Measurements from ENCODE around the gene ATXN7L2.

Gene ATXN7L2

DNA sequence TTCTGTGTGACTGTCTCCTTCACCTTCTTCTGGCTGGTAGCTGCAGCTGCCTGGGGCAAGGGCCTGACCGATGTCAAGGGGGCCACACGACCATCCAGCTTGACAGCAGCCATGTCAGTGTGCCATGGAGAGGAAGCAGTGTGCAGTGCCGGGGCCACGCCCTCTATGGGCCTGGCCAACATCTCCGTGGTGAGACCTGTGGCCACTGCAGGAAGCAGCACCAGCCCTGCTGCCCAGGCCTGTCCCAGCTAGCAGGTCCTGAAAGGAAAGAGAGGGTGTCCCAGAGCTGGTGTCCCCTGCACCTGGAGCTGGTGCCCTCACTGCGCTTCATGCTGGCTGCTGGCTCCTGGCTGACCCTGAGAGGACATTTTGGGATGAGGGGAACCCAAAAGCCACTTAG is 5.9 kb upstream of the ATXN7L2 start:
- DNase-seq, result peak; percentile 34 to 36

DNA sequence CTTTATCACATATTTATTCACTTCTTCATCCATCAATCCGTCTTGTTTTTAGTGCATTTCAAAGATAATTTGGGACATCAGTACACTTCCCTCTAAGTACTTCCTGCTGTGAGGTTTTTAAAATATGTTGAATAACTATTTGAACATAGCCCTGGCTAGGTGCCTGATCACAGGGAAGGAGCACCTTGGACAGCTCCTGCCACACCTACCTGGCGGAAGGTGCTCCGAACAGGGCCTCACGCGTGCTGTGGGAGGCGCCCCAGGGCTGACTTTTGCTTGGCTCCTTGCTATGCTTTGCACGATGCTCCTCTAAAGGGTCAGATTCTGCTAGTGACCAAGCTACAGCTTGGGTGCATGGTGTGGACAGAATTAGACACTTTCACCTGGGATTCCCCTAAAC is 4.9 kb upstream of the ATXN7L2 start:
- no peak for DNase-seq

DNA sequence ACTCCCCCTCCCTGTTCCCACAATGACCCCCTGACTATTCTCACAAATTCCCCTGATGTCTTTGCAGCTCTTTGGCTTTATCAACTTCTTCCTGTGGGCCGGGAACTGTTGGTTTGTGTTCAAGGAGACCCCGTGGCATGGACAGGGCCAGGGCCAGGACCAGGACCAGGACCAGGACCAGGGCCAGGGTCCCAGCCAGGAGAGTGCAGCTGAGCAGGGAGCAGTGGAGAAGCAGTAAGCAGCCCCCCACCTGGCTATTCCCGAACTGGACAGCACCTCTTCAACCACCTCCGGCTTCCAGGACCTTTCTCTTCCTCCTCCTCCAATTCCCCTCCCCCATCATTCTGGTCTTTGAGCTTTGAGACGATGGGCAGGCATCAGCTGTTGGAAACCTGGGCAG is 4.4 kb upstream of the ATXN7L2 start:
- no peak for DNase-seq

DNA sequence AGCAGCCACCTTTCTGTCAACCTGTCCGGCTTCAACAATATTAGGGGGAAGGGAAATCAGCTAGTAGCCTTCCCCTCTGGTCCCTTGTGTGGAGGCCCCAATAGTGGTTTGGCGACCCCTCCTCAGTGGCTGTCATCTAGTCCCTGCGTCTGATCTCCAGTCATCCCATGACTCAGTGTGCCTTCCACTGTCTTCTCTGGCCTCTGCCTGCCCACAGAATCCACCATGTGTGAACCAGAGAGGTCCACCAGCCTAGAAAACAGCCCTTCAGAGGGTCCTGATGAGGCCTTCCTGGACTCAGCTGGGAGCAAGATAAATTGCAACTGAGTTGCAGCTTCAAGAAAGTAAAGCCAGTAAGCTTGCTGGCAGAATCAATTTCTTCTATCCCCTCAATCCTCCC is 3.8 kb upstream of the ATXN7L2 start:
- no peak for DNase-seq

DNA sequence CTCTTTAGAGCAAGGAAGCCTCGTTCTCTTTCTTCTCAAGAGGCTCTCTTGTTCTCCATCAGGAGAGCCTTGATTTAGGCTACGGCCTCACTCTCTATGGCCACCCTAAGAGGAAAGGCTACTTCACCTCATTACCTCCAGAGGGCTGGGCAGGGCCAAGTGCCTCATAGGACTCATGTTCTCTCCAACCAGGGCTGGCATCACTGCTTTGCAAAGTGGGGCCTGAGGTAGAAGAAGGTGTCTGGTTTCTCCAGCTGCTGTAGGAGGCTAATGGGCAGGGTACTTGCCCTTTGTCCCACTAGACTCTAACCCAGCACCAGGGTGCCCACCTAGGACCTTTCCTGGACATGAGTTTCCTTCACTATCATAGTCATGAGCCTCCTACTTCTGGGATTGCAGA is 2.1 kb upstream of the ATXN7L2 start:
- no peak for DNase-seq

DNA sequence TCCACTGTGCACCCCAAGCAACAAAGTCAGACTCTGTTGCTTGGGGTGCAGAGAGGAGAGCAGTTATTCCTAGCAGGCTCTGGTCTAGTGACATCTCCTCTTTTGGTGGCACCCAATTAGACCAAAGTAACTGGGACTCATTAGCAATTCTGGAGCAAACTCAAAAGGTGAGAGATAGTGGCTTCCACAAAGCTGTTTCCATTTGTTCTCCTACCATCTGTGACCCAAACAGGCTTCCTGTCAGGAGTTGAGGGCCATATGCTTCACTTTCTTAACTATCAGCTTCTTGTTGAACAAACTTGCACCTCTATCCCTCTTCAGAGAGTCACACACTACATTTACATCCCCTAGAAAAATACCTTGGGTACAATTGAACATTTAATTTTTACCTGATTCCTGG is 1.5 kb upstream of the ATXN7L2 start:
- DNase-seq, result no peak

DNA sequence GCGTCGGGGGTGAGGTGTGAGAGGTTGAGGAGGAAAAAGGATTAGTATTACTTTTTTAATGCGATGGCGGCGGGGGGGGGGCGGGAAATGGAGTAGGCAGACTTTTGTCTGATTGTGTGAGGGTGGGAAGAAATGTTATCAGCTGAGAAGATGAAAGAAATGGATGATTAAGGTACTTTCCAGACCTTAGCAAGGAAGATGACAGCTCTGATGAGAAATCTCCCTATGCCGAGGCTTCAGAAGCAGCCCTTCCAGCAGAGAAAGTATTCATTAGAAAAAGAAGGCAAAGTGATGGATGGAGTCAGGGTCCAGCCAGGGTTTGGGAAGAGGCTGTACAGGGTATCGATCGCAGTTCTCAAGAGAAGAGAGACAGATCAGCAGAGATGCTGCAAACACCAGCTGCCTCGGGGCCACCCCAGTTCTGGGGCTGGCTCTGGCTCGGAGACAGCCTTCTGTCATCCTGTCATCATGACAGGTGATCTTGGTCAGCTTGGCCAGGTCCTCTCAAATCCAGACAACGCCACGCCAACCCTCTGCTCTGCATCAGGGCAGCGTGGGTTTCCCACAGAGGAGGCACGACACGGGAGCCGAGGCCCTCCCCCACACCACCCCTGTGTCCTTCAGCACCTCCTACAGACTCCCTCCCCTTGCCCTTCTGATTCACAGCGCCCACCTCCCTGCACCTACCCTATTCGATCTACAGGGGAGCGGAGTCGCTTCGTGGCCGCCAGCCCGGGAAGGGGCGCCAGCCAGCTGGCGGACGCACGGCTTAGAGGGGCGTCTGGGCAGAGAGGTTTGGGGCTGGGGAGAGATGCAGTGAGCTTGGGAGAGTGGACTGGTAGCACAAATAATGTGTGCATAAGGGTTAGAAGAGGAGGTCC is 674 bp upstream of the ATXN7L2 start:
- DNase-seq, result no peak

DNA sequence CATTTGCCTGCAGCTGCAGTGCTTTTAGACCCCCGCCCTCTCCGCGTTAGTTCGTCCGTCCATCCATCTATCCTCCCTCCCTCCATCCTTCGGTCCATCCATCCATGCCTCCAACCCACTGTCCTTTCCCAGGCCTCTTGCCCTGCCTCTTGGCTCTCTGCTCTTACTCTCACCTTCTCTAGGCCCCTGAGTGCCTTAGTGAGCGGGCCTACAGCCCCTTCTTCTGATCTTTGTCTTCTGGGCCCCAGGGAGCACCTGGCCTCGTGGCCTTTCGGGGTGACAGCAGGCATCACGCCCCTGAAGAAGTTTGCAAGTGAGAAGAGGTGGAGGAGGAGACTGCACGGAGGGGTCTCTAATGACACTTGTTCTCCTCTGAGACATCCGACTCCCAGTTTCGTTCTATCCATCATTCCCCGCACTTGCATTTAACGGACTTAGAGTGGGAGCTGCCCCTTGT is 842 bp downstream of the ATXN7L2 start:
- no peak for DNase-seq

DNA sequence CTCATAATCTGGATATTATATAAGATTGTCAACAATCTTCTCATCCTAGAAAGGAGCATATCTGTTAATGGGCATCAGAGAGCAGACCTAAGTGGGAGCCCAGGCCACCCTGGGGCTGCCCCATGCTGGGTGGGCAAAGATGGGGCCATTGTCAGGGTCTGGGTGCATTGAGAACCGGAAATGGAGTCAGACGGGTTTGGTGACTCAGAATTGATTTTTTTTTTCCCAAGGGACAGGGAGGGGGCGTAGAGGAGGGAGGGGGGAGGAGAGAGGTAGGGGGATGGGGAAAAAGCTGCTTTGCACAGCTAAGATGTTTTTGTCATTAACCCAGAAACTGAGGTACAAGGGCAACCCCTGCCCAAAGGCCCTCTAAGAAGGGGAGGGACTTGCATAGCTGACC is 1.3 kb downstream of the ATXN7L2 start:
- no peak for DNase-seq

DNA sequence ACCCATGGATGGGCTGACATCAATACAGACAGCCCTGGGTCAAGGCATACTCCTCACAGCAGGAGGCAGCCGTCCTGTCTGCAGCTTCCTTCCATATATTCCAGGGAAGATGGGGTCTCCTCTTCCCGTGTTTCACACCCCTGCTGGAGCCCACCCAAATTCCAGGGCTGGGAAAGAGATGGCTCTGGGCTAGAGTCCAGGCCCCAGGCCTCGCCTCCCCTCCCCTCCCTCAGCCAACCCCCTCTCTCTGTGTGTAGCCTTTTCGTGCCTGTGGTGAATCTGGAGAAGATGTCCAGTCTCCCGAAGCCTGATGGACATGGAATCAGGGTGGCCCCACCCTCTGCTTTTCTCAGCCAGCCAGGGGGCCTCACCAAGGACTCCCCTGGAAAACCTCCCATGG is 3.6 kb downstream of the ATXN7L2 start:
- DNase-seq, result no peak

DNA sequence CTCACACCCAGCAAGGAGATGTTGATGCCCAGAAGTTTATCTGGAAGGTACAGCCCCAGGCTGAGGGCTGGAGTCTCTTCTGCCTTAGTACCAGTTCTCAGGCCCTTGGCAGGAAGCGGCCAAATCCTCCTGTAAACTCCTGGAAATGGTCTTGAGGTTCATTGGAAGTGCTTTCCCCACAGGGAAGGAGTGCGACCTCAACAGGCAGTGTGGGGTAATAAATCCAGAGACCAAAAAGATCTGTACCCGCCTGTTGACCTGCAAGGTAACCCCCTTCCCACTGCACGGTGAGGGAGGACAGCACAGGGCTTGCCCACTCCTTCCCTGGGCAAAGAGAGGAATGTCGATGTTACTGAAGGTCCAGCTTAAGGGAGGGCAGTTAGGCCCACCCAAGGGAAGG is 4.5 kb downstream of the ATXN7L2 start:
- no peak for DNase-seq

DNA sequence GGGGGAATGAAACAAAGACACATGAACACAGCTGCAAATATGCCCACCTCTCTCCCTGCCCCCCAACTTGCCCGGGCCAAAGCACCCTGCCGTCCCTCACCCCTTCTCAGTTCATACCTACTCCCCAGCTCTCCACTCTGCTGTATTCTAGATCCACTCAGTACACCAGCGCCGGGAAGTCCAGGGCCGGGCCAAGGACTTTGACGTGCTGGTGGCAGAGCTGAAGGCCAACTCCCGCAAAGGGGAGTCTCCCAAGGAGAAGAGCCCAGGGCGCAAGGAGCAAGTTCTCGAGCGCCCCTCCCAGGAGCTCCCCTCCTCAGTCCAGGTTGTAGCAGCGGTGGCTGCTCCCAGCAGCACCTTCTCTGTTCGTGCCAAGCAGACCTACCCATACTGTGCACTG is 5.0 kb downstream of the ATXN7L2 start:
- DNase-seq, result no peak

DNA sequence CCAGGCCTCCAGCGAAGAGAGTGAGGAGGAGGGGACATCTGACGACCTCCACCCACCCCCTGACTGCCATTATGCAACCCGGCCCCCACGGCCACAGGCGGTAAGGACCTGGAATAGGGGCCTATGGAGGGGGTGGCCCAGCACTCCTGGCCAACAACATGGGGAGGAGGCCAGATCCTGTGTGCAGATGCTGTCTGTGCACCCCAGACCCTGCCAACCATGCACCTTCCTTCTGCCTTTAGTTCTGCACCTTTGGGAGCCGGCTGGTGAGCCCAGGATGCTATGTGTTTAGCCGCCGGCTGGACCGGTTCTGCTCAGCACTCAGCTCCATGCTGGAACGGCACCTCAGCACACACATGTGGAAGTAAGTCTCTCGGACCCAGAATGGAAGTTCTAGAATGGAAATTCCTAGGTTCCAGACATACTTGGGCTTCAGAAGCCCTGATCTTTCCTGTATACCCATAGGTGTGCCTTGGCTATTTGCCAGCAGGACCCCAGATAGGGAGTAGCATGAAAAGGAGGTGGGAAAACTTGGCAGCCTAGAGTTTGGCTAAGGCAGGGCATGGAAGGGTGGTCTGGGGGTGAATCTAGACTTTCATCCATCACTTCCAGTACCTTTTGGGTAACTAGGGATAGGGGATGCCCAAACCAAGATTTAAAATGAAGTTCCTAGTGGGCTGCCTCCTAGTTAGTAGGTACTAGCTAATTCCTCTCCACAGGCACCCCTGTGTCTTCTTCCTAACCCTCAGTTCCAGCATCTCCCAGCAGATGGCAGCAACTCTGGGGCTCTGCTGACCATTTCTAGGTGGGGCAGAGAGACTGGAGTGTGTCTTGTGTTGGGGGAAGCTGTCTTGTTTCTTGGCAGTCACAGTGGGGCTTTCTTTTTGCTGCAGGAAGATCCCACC is 6.6 kb downstream of the ATXN7L2 start:
- peak; percentile 45 to 50 for DNase-seq

DNA sequence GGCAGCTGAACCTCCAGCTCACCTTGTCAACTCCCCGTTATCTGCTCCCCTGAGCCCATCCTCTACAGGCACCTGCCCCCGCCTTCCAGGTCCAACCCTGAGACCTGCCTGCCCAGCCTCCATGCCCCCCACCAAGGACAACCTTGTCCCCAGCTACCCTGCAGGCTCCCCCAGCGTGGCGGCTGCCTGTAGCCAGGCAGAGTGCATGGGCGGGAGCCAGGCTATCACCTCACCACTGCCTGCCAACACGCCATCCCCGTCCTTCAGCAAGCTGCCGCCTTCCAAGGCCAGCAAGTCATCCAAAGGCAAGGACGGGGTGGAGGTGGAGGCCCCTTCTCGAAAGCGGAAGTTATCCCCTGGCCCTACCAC is 7.2 kb downstream of the ATXN7L2 start:
- no peak for DNase-seq

DNA sequence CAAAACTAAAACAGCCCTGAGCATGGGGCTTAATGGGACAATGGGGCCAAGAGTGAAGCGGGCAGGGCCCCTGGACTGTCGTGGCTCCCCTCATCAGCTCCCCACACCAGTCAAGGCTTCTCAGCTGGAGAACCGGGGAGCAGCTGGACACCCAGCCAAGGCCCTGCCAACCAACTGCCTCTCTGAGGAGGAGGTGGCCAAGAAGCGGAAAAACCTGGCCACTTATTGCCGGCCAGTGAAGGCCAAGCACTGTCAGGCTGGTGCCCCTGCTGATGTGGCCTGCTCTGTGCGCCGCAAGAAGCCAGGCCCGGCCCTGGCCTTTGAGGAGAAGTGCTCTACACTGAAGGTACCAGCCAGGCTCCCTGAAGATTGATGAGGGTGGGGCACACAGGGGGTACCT is 7.7 kb downstream of the ATXN7L2 start:
- DNase-seq, result no peak

DNA sequence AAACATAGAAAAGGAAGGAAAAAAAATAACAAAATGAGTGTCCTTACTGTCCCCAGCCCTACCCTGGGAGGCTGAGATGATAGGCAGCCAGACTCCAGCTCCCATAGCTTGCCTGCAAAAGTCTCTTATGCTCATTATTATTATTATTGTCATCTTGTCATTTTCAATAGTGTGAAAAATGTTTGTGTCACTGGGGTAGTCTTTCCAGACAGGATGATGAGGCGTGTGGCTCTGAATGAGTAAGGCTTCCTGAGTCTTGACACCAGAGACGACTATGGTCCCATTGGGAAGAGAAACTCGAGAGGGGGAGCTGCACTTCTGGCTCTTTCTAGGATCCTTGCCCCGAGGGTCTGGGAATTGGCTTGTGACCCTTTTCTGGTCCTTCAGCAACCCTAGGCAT is 9.1 kb downstream of the ATXN7L2 start:
- no peak for DNase-seq

DNA sequence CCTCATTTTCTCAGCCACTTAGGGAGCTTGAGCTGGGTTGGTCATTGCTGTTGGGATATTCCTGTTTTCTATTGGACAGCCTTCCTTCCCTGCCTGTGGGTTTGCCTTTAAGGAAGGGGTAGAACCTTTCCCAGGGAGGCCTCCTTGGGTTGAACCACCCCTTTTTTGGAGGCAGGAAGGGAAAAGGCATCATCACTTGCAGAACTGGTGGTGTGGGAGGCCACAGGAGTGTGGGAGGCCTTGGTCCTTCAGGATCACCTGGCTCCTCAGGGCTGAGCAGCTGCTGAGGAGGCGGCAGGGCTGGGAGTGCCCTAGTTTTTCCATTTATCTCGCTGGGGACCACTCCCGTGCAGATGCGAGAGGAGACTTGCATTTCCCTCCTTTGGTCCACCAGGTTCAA is 9.5 kb downstream of the ATXN7L2 start:
- DNase-seq, result no peak

DNA sequence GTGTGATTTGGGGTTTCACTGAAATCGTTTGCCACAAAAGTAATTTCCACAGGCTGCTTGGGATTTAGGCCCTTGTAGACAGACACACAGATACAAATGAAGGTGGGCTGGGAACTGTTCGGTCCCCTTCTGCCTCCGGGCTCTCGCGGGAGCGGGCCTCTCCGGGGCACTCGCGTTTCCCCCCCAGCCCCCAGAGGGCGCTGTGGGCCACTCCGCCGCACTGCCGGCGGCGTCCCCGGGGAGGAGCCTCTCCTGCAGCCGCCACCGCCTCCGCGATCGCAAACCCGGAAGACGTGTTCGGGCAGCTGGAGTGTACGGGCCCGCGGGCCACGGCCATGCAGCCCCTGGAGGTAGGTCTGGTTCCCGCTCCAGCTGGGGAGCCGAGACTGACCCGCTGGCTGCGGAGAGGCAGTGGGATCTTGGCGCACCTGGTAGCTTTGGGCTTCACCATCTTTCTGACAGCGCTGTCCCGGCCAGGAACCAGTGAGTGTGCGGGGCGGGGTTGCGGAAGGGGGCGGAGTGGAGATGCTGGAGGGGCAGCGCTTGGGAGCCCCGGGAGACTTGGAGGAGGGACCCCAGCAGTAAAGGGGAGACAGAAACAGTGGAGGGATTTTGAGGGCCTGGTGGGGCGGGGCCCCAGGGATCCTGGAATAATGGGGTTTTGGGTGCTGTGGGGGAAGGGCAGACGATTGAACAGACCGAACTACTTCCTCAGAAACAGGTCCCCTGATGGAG is 10.3 kb downstream of the ATXN7L2 start, which contains the start of gene CYB561D1:
CYB561D1 (plus strand) TSS at position 290 of the 735 bp plus-strand sequence; CDS start at position 336, 46 bp downstream.
- DNase-seq, result peak; percentile 71 to 77

DNA sequence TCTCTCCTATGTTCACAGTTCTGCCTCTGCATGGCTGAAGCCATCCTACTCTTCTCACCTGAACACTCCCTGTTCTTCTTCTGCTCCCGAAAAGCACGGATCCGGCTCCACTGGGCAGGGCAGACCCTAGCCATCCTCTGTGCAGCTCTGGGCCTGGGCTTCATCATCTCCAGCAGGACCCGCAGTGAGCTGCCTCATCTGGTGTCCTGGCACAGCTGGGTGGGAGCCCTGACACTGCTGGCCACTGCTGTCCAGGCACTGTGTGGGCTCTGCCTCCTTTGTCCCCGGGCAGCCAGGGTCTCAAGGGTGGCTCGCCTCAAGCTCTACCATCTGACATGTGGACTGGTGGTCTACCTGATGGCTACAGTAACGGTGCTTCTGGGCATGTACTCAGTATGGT is 12.0 kb downstream of the ATXN7L2 start:
- no peak for DNase-seq

DNA sequence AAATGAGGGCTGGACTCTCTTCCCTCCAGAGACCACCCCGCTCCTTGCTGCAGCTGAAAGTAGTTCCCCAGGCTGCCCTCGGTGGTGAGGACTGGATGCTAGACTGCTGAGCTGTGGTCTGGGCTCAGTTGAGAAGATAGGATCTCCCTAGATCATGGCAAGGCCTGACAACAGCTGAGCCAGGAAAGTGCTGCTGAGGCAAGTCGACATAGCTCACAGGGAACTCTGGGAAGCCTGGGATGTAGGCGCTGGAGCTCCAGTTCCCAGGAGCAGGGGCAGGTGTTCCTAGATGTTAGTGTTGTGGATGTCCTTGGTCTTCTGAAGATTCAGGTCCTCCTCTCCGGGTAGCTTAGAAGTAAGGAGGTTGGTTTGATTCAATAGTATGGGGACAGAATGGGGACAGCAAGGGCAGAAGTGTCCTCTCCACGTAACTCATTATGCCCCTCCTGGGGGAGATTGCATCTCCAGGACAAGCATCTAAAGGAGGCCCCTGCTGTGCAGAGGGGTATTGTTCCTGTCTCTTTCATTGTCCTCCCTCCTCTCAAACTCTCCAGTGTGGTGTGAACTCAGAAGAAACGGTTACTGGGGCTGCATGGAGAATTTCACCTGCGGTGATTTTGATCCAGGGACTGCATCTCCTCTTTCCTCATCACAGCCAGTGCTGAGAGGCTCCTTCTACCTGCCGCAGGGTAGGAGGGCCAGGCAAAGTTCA is 13.9 kb downstream of the ATXN7L2 start:
- no peak for DNase-seq

DNA sequence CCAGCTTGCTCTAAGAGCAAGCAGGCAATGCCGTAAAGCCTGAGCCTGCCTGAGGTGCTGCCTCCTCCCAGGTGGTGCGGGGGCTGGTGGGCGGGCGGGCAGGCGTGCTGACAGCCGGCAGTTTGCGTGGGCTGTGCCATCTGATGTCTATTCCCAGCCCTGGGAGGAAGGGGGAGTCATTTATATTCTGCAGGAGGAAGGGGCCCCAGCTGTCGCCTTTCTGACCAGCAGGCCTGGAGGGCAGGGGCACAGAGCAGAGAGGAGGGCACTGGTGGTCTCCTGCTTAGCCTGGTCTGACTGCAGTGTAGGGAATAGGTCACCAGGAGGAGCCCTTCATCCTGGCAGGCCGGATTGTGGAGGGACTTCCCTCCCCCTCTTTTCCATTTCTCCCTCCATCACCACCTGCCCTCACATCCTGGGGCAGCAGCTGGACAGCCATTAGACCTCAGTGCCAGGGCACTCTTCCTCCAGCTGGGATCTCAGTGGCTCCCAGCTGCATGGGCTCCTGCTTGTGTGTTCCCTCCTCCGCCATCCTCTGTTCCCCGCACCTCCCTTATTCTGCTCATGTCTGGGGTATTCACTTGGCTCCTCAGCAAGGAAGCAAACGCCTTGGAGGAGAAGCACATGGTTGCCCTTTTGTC is 14.6 kb downstream of the ATXN7L2 start:
- DNase-seq, result peak; percentile 4 to 19

DNA sequence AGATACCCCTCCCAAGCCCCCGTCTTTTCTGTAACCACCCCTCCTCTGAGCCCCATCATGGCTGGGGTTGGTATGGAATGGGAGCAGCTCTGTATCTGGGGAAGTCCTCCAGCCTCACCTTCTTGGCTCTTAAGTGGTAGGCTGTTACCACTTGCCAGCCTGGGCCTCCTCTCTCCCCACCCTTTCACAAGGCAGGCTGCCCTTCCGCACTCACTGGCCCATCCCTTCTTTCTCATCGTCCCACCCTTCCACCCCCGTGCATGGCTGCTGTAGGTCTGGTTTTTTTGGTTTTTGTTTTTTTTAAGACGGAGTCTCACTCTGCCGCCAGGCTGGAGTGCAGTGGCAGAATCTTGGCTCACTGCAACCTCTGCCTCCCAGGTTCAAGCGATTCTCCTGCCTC is 15.4 kb downstream of the ATXN7L2 start:
- no peak for DNase-seq
